Endothelial cell of umbilical vein (primary cell): ENCODE measurements around the gene SCN5A. TPM values are rescaled to one million over a fixed set of nuclear protein-coding genes. Genes with fewer than 3 reads are reported as not detected.

ENCODE experiments used
- BruUV-seq: library from RNA; stranded (reverse); fragments of 400-500 nt; replicated peaks from 2 replicates; lab custom pipeline; 2021; lab: Mats Ljungman, UMichigan
- CTCF ChIA-PET: fragments of 300-600, 350-600 bp; sonication (Branson Sonifier 250); formaldehyde crosslinking; loops from one replicate; lab custom pipeline; 2021; ENCODE audit warnings: antibody characterized with exemption, inconsistent platforms; lab: Charles Lee
- POLR2A ChIA-PET: fragments of 300-600, 350-600 bp; sonication (Branson Sonifier 250); formaldehyde crosslinking; loops from one replicate; lab custom pipeline; 2021; ENCODE audit warnings: antibody characterized with exemption, inconsistent platforms; lab: Charles Lee
- DNase-seq: peaks from one replicate; pipeline ENCODE4 v3.0.0-alpha.2; 2011; ENCODE audit warnings: low read depth, low spot score
- FAIRE-seq: peaks from 2 replicates; lab custom pipeline; 2011; peaks lifted over from hg19 to GRCh38; lab: Jason Lieb, UNC
- H2AFZ ChIP-seq: 2 replicates; pipeline ENCODE4 v1.6.0; 2012; ENCODE audit warnings: low read depth, low read length, control low read depth, inconsistent platforms
- H3K27ac ChIP-seq: 2 replicates; pipeline ENCODE4 v1.5.1; 2011; ENCODE audit warnings: low read depth, mild to moderate bottlenecking, control low read depth, low read length, moderate library complexity; ENCODE audit not compliant: insufficient read depth
- H3K27me3 ChIP-seq, 2 experiments: 2 replicates each; pipeline versions ENCODE4 v1.6.0 to v1.6.1; 2011; ENCODE audit warnings: low read length in 2 of 2, mixed read lengths in 1 of 2; ENCODE audit not compliant: control insufficient read depth in 2 of 2, insufficient read depth in 2 of 2
- H3K36me3 ChIP-seq, 2 experiments: 2 replicates in 1 of 2; 3 replicates in 1 of 2; pipeline ENCODE4 v1.5.1; 2011; ENCODE audit warnings: low read length in 2 of 2, mild to moderate bottlenecking in 1 of 2, moderate library complexity in 1 of 2; ENCODE audit not compliant: control insufficient read depth in 2 of 2, insufficient read depth in 2 of 2; ENCODE audit errors: extremely low read depth in 1 of 2
- H3K4me1 ChIP-seq: 3 replicates; pipeline ENCODE4 v1.5.1; 2011; ENCODE audit warnings: mild to moderate bottlenecking, low read length; ENCODE audit not compliant: control insufficient read depth, insufficient read depth; ENCODE audit errors: extremely low read depth
- H3K4me2 ChIP-seq: 2 replicates; pipeline ENCODE4 v1.6.1; 2011; ENCODE audit warnings: low read length, control low read depth, mixed read lengths; ENCODE audit not compliant: insufficient read depth
- H3K4me3 ChIP-seq, 3 experiments: fragments of 200-600 bp in 1 of 3; sonication (generic), shearing (Covaris generic) in 1 of 3; replicated peaks in 1 of 3; 2 replicates each; pipeline ENCODE4 v1.5.1; 2011 to 2016; ENCODE audit warnings: control low read depth in 3 of 3, low read length in 3 of 3, mild to moderate bottlenecking in 2 of 3, inconsistent platforms in 1 of 3, low read depth in 1 of 3, moderate library complexity in 1 of 3; ENCODE audit not compliant: insufficient read depth in 1 of 3
- H3K79me2 ChIP-seq: 2 replicates; pipeline ENCODE4 v1.6.0; 2012; ENCODE audit warnings: low read length, inconsistent platforms; ENCODE audit not compliant: control insufficient read depth, insufficient read depth
- H3K9ac ChIP-seq: replicated peaks from 2 replicates; pipeline ENCODE3; 2011; ENCODE audit warnings: low read length, control low read depth; ENCODE audit not compliant: insufficient read depth; ENCODE audit errors: extremely low read depth
- H3K9me1 ChIP-seq: replicated peaks from 3 replicates; pipeline ENCODE4 v1.6.0; 2011; ENCODE audit warnings: mild to moderate bottlenecking, low read length; ENCODE audit not compliant: control insufficient read depth, insufficient read depth; ENCODE audit errors: extremely low read depth
- H3K9me3 ChIP-seq: replicated peaks from 2 replicates; pipeline ENCODE4 v1.5.1; 2012; ENCODE audit warnings: low read length, inconsistent platforms; ENCODE audit not compliant: control insufficient read depth, insufficient read depth
- H4K20me1 ChIP-seq: replicated peaks from 2 replicates; pipeline ENCODE3; 2011; ENCODE audit warnings: mild to moderate bottlenecking, low read length; ENCODE audit not compliant: control insufficient read depth, insufficient read depth; ENCODE audit errors: extremely low read depth
- CTCF ChIP-seq, 2 donors: IDR thresholded peaks; 1 replicate in 1 of 2; 2 replicates in 1 of 2; pipeline ENCODE4 v1.5.1; 2011; ENCODE audit warnings: low read length in 2 of 2, mild to moderate bottlenecking in 2 of 2, moderate library complexity in 2 of 2, control low read depth in 1 of 2, inconsistent platforms in 1 of 2, low read depth in 1 of 2; ENCODE audit not compliant: insufficient read depth in 1 of 2; ENCODE audit errors: extremely low read depth in 1 of 2
- FOS ChIP-seq: IDR thresholded peaks from 2 replicates; pipeline ENCODE4 v1.6.1; 2011; ENCODE audit warnings: mild to moderate bottlenecking, low read length, moderate library complexity, borderline replicate concordance; ENCODE audit not compliant: insufficient read depth
- GATA2 ChIP-seq: IDR thresholded peaks from 2 replicates; pipeline ENCODE4 v1.7.0; 2011; ENCODE audit warnings: low read depth, mild to moderate bottlenecking, moderate library complexity, mixed read lengths, low read length; ENCODE audit not compliant: insufficient read length, insufficient read depth
- MYC ChIP-seq: IDR thresholded peaks from one replicate; pipeline ENCODE4 v1.6.1; 2011; ENCODE audit warnings: mild to moderate bottlenecking, low read depth, low read length
- POLR2A ChIP-seq: IDR thresholded peaks from 2 replicates; pipeline ENCODE4 v1.6.1; 2012; ENCODE audit warnings: low read depth, mild to moderate bottlenecking, control low read depth, low read length
- POLR2AphosphoS5 ChIP-seq: IDR thresholded peaks from 2 replicates; pipeline ENCODE4 v1.6.1; 2012; ENCODE audit warnings: low read depth, mild to moderate bottlenecking, control low read depth, low read length, moderate library complexity; ENCODE audit not compliant: insufficient read depth
- dilution Hi-C: fragments of 300-500 bp; cut with MboI; formaldehyde crosslinking; loops from one replicate; pipeline ENCODE4 v1.15.0; 2019; ENCODE audit warnings: low sequenced_read_pairs; ENCODE audit not compliant: extremely low pct_ligation_motif_present
- intact Hi-C: fragments of 100-400 bp; cut with micrococcal nuclease; formaldehyde crosslinking; loops from one replicate; pipeline ENCODE4 v1.10.0; 2022
- polyA plus RNA-seq, 4 experiments: library from polyadenylated mRNA; depleted of rRNA in 3 of 4; stranded (reverse) in 3 of 4; unstranded in 1 of 4; fragments of >200 nt; gene quantifications; 2 replicates each; pipeline versions ENCODE4 v1.2.1 to v1.2.3, GENCODE V29; 2011 to 2012; ENCODE audit warnings: missing spikeins in 1 of 4
- total RNA-seq: library from RNA; stranded (reverse); gene quantifications from 2 replicates; pipeline ENCODE4 v1.2.3, GENCODE V29; 2021

Gene SCN5A
- total and polyA plus RNA-seq, 2 donors (not counting 3 experiments of a cell fraction or from before 2014, with no cell fraction given) = 2.7 to 20.0 TPM

GRCh38 chr3:38534180-38534579, 115.3 kb downstream of the SCN5A start:
- CTCF ChIA-PET = interaction anchor here (0.8 kb wide), 1 partner anchor 13 kb away, joined by 4 read pairs; no protein-coding TSS in a partner anchor
- Histone ChIP-seq H3K9me1 (no peaks in the 10 kb centered on the region), H3K4me2 (no peak overlapping the region), H3K79me2 (no peaks in the 10 kb centered on the region), H3K4me3 (no peak overlapping the region), H3K9ac (no peak overlapping the region), H3K9me3 (no peaks in the 10 kb centered on the region), H4K20me1 (no peaks in the 10 kb centered on the region), H3K27me3 (no peaks in the 10 kb centered on the region), H3K36me3 (no peaks in the 10 kb centered on the region), H3K27ac (no peak overlapping the region), H2AFZ (no peak overlapping the region), H3K4me1 (no peaks in the 10 kb centered on the region)
- no peak for FAIRE-seq
- BruUV-seq = no TSS peak
- DNase-seq = no peak
- dilution Hi-C loops = no loop called here
- TF ChIP-seq POLR2AphosphoS5 (no peak), POLR2A (no peak), FOS (no peak), CTCF (IDR thresholded peaks at IDR 0.05; ENCODE audit: extremely low read depth in 1 of 2, insufficient read depth in 1 of 2, low read depth in 1 of 2, low read length in 2 of 2) (no peak), GATA2 (no peak), MYC (no peak)
- intact Hi-C loops = no loop called here
- POLR2A ChIA-PET = no interaction called here
